ENCODE measurements around the gene HGS.

HGS gene

GRCh38 chr17:81683584-81684441 lies at the start of gene HGS, which contains the start of gene ARL16:
HGS (plus strand) TSS chr17:81684011; CDS start chr17:81684067, 56 bp downstream.
ARL16 (minus strand) TSS chr17:81683797; CDS start chr17:81683753, 44 bp downstream.
- in situ Hi-C loops (cut with MboI; ENCODE audit: low sequenced_read_pairs): no loop called here
- no peaks in the 10 kb centered on the region for H3K9me3 ChIP-seq
- peaks cover 14% of the 10 kb centered on the region for H3K4me1 ChIP-seq
- peaks cover 40% of the 10 kb centered on the region for H3K36me3 ChIP-seq (replicated peaks)
- no peaks in the 10 kb centered on the region for H3K27me3 ChIP-seq (ENCODE audit: low read depth)
- DNase-seq (ENCODE audit: low spot score in 2 of 2): peak; percentile 98
- peak within 1 kb of the TSS; percentile 90 for H3K4me3 ChIP-seq

DNA sequence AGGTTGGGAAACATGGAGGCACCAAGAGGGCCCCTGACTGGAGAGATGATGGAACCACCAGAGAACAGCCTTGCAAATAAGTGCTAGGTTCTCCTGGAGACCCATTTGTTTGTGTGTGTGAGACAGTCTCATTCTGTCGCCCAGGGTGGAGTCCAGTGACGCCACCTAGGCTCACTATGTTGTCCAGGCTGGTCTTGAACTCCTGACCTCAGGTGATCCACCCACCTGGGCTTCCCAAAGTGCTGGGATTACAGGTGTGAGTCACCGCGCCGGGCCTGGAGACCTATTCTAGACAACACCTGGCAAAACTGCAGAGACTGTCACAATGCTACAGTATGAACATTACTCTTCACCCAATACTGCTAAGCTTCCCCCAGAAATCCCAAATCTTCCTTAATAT lies 48.4 kb upstream of the HGS start:
- H3K36me3 ChIP-seq (replicated peaks): no peaks in the 10 kb centered on the region; the same call in 1 of the 2 replicates
- H3K4me3 ChIP-seq: peak overlapping the region; percentile 76
- H3K4me1 ChIP-seq: peaks cover 8% of the 10 kb centered on the region
- in situ Hi-C loops (cut with MboI; ENCODE audit: low sequenced_read_pairs): no loop called here
- no peaks in the 10 kb centered on the region for H3K9me3 ChIP-seq
- no peak for DNase-seq (ENCODE audit: low spot score in 2 of 2)
- H3K27me3 ChIP-seq (ENCODE audit: low read depth): no peaks in the 10 kb centered on the region

- no peaks in the 10 kb centered on the region for H3K27me3 ChIP-seq (ENCODE audit: low read depth)
- H3K9me3 ChIP-seq: no peaks in the 10 kb centered on the region
- peak overlapping the region; percentile 76 for H3K4me3 ChIP-seq
- no peaks in the 10 kb centered on the region; the same call in 1 of the 2 replicates for H3K36me3 ChIP-seq (replicated peaks)
- peaks cover 8% of the 10 kb centered on the region for H3K4me1 ChIP-seq
- DNase-seq (ENCODE audit: low spot score in 2 of 2): no peak
- in situ Hi-C loops (cut with MboI; ENCODE audit: low sequenced_read_pairs): no loop called here
These were observed 47.8 kb upstream of the HGS start for GRCh38 chr17:81635973-81636504.

- Histone ChIP-seq H3K36me3 (replicated peaks) (no peaks in the 10 kb centered on the region), H3K9me3 (no peaks in the 10 kb centered on the region), H3K27me3 (ENCODE audit: low read depth) (no peaks in the 10 kb centered on the region), H3K4me1 (peaks cover 8% of the 10 kb centered on the region), H3K4me3 (peak within 1 kb of the TSS; percentile 76)
- in situ Hi-C loops (cut with MboI; ENCODE audit: low sequenced_read_pairs): no loop called here
- DNase-seq (ENCODE audit: low spot score in 2 of 2): peak; percentile 79 to 91
These were observed 47.1 kb upstream of the HGS start, which contains the start of the genes NPLOC4 and TSPAN10 for GRCh38 chr17:81636505-81637288. NPLOC4 (minus strand) TSS chr17:81637112; CDS start chr17:81636930, 182 bp downstream. TSPAN10 (plus strand) TSS chr17:81637196; CDS start chr17:81642413, 5,217 bp downstream.

GRCh38 chr17:81638683-81639082 lies 45.1 kb upstream of the HGS start:
- Histone ChIP-seq H3K36me3 (replicated peaks) (no peaks in the 10 kb centered on the region), H3K4me1 (peaks cover 8% of the 10 kb centered on the region), H3K4me3 (no peak overlapping the region), H3K9me3 (no peaks in the 10 kb centered on the region), H3K27me3 (ENCODE audit: low read depth) (no peaks in the 10 kb centered on the region)
- DNase-seq (ENCODE audit: low spot score in 2 of 2): no peak
- in situ Hi-C loops (cut with MboI; ENCODE audit: low sequenced_read_pairs): no loop called here

GRCh38 chr17:81640011-81640410 lies 43.8 kb upstream of the HGS start:
- in situ Hi-C loops (cut with MboI; ENCODE audit: low sequenced_read_pairs): no loop called here
- H3K9me3 ChIP-seq: no peaks in the 10 kb centered on the region
- no peaks in the 10 kb centered on the region for H3K27me3 ChIP-seq (ENCODE audit: low read depth)
- DNase-seq (ENCODE audit: low spot score in 2 of 2): no peak
- no peak overlapping the region for H3K4me3 ChIP-seq
- no peaks in the 10 kb centered on the region for H3K36me3 ChIP-seq (replicated peaks)
- peaks cover 8% of the 10 kb centered on the region for H3K4me1 ChIP-seq

- Histone ChIP-seq H3K27me3 (ENCODE audit: low read depth) (no peaks in the 10 kb centered on the region), H3K4me3 (no peak overlapping the region), H3K9me3 (no peaks in the 10 kb centered on the region), H3K36me3 (replicated peaks) (no peaks in the 10 kb centered on the region), H3K4me1 (no peaks in the 10 kb centered on the region)
- in situ Hi-C loops (cut with MboI; ENCODE audit: low sequenced_read_pairs): no loop called here
- no peak for DNase-seq (ENCODE audit: low spot score in 2 of 2)
These were observed 41.9 kb upstream of the HGS start for GRCh38 chr17:81641825-81642489.

GRCh38 chr17:81644496-81644895 lies 39.3 kb upstream of the HGS start:
- no peaks in the 10 kb centered on the region for H3K4me1 ChIP-seq
- DNase-seq (ENCODE audit: low spot score in 2 of 2): no peak
- H3K9me3 ChIP-seq: no peaks in the 10 kb centered on the region
- in situ Hi-C loops (cut with MboI; ENCODE audit: low sequenced_read_pairs): no loop called here
- no peaks in the 10 kb centered on the region for H3K36me3 ChIP-seq (replicated peaks)
- H3K27me3 ChIP-seq (ENCODE audit: low read depth): no peaks in the 10 kb centered on the region
- no peak overlapping the region for H3K4me3 ChIP-seq

GRCh38 chr17:81644976-81645952 lies 38.5 kb upstream of the HGS start:
- no peak for DNase-seq (ENCODE audit: low spot score in 2 of 2)
- no peak overlapping the region for H3K4me3 ChIP-seq
- H3K36me3 ChIP-seq (replicated peaks): no peaks in the 10 kb centered on the region
- H3K9me3 ChIP-seq: no peaks in the 10 kb centered on the region
- H3K4me1 ChIP-seq: no peaks in the 10 kb centered on the region
- in situ Hi-C loops (cut with MboI; ENCODE audit: low sequenced_read_pairs): no loop called here
- no peaks in the 10 kb centered on the region for H3K27me3 ChIP-seq (ENCODE audit: low read depth)

GRCh38 chr17:81646869-81647600 lies 36.8 kb upstream of the HGS start:
- H3K27me3 ChIP-seq (ENCODE audit: low read depth): no peaks in the 10 kb centered on the region
- in situ Hi-C loops (cut with MboI; ENCODE audit: low sequenced_read_pairs): no loop called here
- H3K4me1 ChIP-seq: no peaks in the 10 kb centered on the region
- no peak overlapping the region for H3K4me3 ChIP-seq
- H3K9me3 ChIP-seq: no peaks in the 10 kb centered on the region
- DNase-seq (ENCODE audit: low spot score in 2 of 2): no peak
- H3K36me3 ChIP-seq (replicated peaks): no peaks in the 10 kb centered on the region

- DNase-seq (ENCODE audit: low spot score in 2 of 2): no peak
- Histone ChIP-seq H3K4me3 (no peak overlapping the region), H3K4me1 (no peaks in the 10 kb centered on the region), H3K27me3 (ENCODE audit: low read depth) (no peaks in the 10 kb centered on the region), H3K36me3 (replicated peaks) (no peaks in the 10 kb centered on the region), H3K9me3 (no peaks in the 10 kb centered on the region)
- in situ Hi-C loops (cut with MboI; ENCODE audit: low sequenced_read_pairs): no loop called here
These were observed 36.2 kb upstream of the HGS start for GRCh38 chr17:81647640-81648012.

All from HAP-1 (cell line).